K562 (cell line): Measurements from ENCODE around the gene ZNF385C. TPM values are rescaled to one million over a fixed set of nuclear protein-coding genes. Genes with fewer than 3 reads are reported as not detected.

Experiments used
- ARID1B ChIP-seq: fragments of 450-650 bp; IDR thresholded peaks from 2 replicates; pipeline ENCODE4 v1.6.1; 2016; ENCODE audit warnings: antibody characterized with exemption, mild to moderate bottlenecking, inconsistent platforms
- ARNT ChIP-seq, 2 experiments: fragments of 450-650 bp; IDR thresholded peaks; 2 replicates each; pipeline ENCODE4 v1.6.1; 2016; ENCODE audit warnings: mild to moderate bottlenecking in 1 of 2
- CBFA2T3 ChIP-seq: fragments of 450-650 bp; IDR thresholded peaks from 2 replicates; pipeline ENCODE4 v1.6.1; 2017
- CSDE1 ChIP-seq, 2 experiments: fragments of 450-650 bp; IDR thresholded peaks; 2 replicates each; pipeline ENCODE4 v1.6.1; 2016; ENCODE audit warnings: mild to moderate bottlenecking in 1 of 2
- CTCF ChIP-seq, 3 experiments: IDR thresholded peaks in 2 of 3; conservative IDR thresholded peaks in 1 of 3; 2 replicates each; pipeline ENCODE4 v1.5.1; 2011 to 2012; ENCODE audit warnings: low read length in 3 of 3, mild to moderate bottlenecking in 3 of 3, control low read depth in 2 of 3, improper control_type of control experiment in 1 of 3, inconsistent platforms in 1 of 3, low read depth in 1 of 3, mixed read lengths in 1 of 3, moderate library complexity in 1 of 3; ENCODE audit not compliant: insufficient read depth in 2 of 3
- HDAC1 ChIP-seq, 2 experiments: fragments of 450-650 bp; IDR thresholded peaks; 2 replicates each; pipeline ENCODE4 v1.6.1; 2016 to 2017; ENCODE audit warnings: inconsistent platforms in 1 of 2, mild to moderate bottlenecking in 1 of 2, moderate library complexity in 1 of 2
- MAFK ChIP-seq: IDR thresholded peaks from 2 replicates; pipeline ENCODE4 v1.6.1; 2011; ENCODE audit warnings: low read length, improper control_type of control experiment
- MCM2 ChIP-seq: fragments of 450-650 bp; IDR thresholded peaks from 2 replicates; pipeline ENCODE4 v1.6.1; 2017; ENCODE audit warnings: low read depth, mild to moderate bottlenecking
- NFIC ChIP-seq: fragments of 450-650 bp; IDR thresholded peaks from 2 replicates; pipeline ENCODE4 v1.6.1; 2017; ENCODE audit warnings: mild to moderate bottlenecking, inconsistent platforms
- NR3C1 ChIP-seq: sonication (generic); formaldehyde crosslinking; IDR thresholded peaks from 2 replicates; pipeline ENCODE4 v1.8.1; 2022; ENCODE audit warnings: missing genetic modification reagents
- PATZ1 ChIP-seq: fragments of 250-450 bp; sonication (Bioruptor Pico); IDR thresholded peaks from 2 replicates; pipeline ENCODE4 v1.5.0; 2020; ENCODE audit warnings: mild to moderate bottlenecking, borderline replicate concordance
- ZBTB11 ChIP-seq, 3 experiments: fragments of 200-800 bp in 1 of 3; fragments of 250-450 bp in 1 of 3; fragments of 450-650 bp in 1 of 3; sonication (Bioruptor Pico) in 1 of 3; sonication (Bioruptor generic) in 1 of 3; formaldehyde crosslinking in 1 of 3; IDR thresholded peaks; 2 replicates each; pipeline versions ENCODE4 v1.6.1 to v1.8.0; 2016 to 2022; ENCODE audit warnings: mild to moderate bottlenecking in 2 of 3, missing genetic modification characterization in 2 of 3, missing compliant biosample characterization in 1 of 3, moderate library complexity in 1 of 3
- ZNF512 ChIP-seq: IDR thresholded peaks from 2 replicates; pipeline ENCODE4 v1.6.1; 2016; ENCODE audit warnings: missing genetic modification characterization, missing compliant biosample characterization
- polyA plus RNA-seq, 8 experiments: library from polyadenylated mRNA; depleted of rRNA in 4 of 8; stranded (reverse) in 5 of 8; unstranded in 3 of 8; fragments of >200 nt; fragmentation: Nextera tagmentation in 2 of 8; fragmentation: Illumina TruSeq in 1 of 8; extraction: Ambion mirVana in 2 of 8; extraction: Trizol in 1 of 8; gene quantifications; 2 replicates each; pipeline versions ENCODE4 v1.2.1 to v1.2.3, GENCODE V29; 2011 to 2014; ENCODE audit warnings: inconsistent platforms in 1 of 8, missing spikeins in 1 of 8
- total RNA-seq, 7 experiments: library from RNA; depleted of rRNA in 6 of 7; stranded (reverse); fragments of >200 nt in 6 of 7; fragmentation: Illumina TruSeq in 2 of 7; extraction: Trizol in 2 of 7; gene quantifications; 2 replicates each; pipeline versions ENCODE4 v1.2.1 to v1.2.3, GENCODE V29; 2011 to 2021; ENCODE audit warnings: low replicate concordance in 1 of 7
- TF ChIP-seq, protein P1 (sequence below): fragments of 200-800 bp; sonication (Bioruptor generic); IDR thresholded peaks from 2 replicates; pipeline ENCODE4 v1.6.1; 2017; ENCODE audit warnings: missing genetic modification characterization, missing compliant biosample characterization
- TF ChIP-seq, protein P2 (sequence below): fragments of 450-650 bp; IDR thresholded peaks from 2 replicates; pipeline ENCODE4 v1.6.1; 2016

ZNF385C gene
- total and polyA plus RNA-seq, 9 of the 15 experiments (the other 6 are each of a cell fraction or from before 2014, with no cell fraction given), result 0.03 to 0.35 (median 0.18) TPM; not detected in 1

GRCh38 chr17:42078396-42079043 is 19.8 kb downstream of the ZNF385C start (continued):
- TF ChIP-seq ZNF512, result no peak
- TF ChIP-seq, protein P1, sequence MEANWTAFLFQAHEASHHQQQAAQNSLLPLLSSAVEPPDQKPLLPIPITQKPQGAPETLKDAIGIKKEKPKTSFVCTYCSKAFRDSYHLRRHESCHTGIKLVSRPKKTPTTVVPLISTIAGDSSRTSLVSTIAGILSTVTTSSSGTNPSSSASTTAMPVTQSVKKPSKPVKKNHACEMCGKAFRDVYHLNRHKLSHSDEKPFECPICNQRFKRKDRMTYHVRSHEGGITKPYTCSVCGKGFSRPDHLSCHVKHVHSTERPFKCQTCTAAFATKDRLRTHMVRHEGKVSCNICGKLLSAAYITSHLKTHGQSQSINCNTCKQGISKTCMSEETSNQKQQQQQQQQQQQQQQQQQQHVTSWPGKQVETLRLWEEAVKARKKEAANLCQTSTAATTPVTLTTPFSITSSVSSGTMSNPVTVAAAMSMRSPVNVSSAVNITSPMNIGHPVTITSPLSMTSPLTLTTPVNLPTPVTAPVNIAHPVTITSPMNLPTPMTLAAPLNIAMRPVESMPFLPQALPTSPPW, result peak; percentile 41; the same call in 1 of the 2 replicates
- no peak for TF ChIP-seq MCM2
- TF ChIP-seq, protein P2, sequence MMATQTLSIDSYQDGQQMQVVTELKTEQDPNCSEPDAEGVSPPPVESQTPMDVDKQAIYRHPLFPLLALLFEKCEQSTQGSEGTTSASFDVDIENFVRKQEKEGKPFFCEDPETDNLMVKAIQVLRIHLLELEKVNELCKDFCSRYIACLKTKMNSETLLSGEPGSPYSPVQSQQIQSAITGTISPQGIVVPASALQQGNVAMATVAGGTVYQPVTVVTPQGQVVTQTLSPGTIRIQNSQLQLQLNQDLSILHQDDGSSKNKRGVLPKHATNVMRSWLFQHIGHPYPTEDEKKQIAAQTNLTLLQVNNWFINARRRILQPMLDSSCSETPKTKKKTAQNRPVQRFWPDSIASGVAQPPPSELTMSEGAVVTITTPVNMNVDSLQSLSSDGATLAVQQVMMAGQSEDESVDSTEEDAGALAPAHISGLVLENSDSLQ, result no peak
- TF ChIP-seq MAFK, result peak; percentile 64
- peak; percentile 73 for TF ChIP-seq ARID1B
- TF ChIP-seq ZBTB11 (CRISPR knock-in tag; IDR thresholded peaks at IDR 0.05), result no peak
- peak in 1 of 3 experiments; percentile 19; a peak in 1 of 6 replicates for TF ChIP-seq CTCF (IDR thresholded peaks at IDR 0.05 in 2 of 3, conservative IDR thresholded peaks at IDR 0.05 in 1 of 3; ENCODE audit: insufficient read depth in 2 of 3, low read depth in 1 of 3, low read length in 3 of 3)
- TF ChIP-seq CSDE1 (IDR thresholded peaks at IDR 0.05), result no peak
- no peak for TF ChIP-seq ARNT (IDR thresholded peaks at IDR 0.05)
- TF ChIP-seq HDAC1 (IDR thresholded peaks at IDR 0.05), result peak in 1 of 2 experiments; percentile 45; a peak in 1 of 4 replicates
- TF ChIP-seq PATZ1 (CRISPR knock-in tag), result no peak
- peak; percentile 67 for TF ChIP-seq CBFA2T3
- TF ChIP-seq NR3C1 (CRISPR knock-in tag), result no peak
- TF ChIP-seq NFIC, result peak; percentile 25; the same call in 1 of the 2 replicates
